Mesenchymal stem cell (in vitro differentiated cells and primary cell): ENCODE results near the gene CCDC187.

Source experiments
- DNase-seq: peaks from one replicate; pipeline ENCODE4 v3.0.0-alpha.2; 2013
- H2AFZ ChIP-seq: one replicate; pipeline ENCODE4 v1.6.1; 2013; ENCODE audit warnings: low read depth, mild to moderate bottlenecking, control low read depth, inconsistent platforms, low read length, moderate library complexity
- H2AK5ac ChIP-seq: 2 replicates; pipeline ENCODE4 v1.6.1; 2013; ENCODE audit warnings: low read length, moderate library complexity, mild to moderate bottlenecking, inconsistent platforms; ENCODE audit not compliant: severe bottlenecking
- H2BK120ac ChIP-seq: one replicate; pipeline ENCODE4 v1.6.1; 2013; ENCODE audit warnings: low read depth, mild to moderate bottlenecking, inconsistent platforms, low read length, moderate library complexity
- H2BK12ac ChIP-seq, 2 experiments: one replicate each; pipeline ENCODE4 v1.6.1; 2013; ENCODE audit warnings: inconsistent platforms in 2 of 2, low read length in 2 of 2, mild to moderate bottlenecking in 2 of 2, moderate library complexity in 2 of 2, control low read depth in 1 of 2
- H2BK15ac ChIP-seq: one replicate; pipeline ENCODE4 v1.6.1; 2013; ENCODE audit warnings: mild to moderate bottlenecking, low read depth, inconsistent platforms; ENCODE audit not compliant: poor library complexity, severe bottlenecking
- H2BK5ac ChIP-seq: 2 replicates; pipeline ENCODE4 v1.6.1; 2013; ENCODE audit warnings: low read depth, mild to moderate bottlenecking, low read length, control low read depth, inconsistent platforms; ENCODE audit not compliant: poor library complexity, severe bottlenecking
- H3K14ac ChIP-seq, 2 experiments: one replicate each; pipeline ENCODE4 v1.6.1; 2013; ENCODE audit warnings: inconsistent platforms in 2 of 2, low read length in 2 of 2, control low read depth in 1 of 2, mild to moderate bottlenecking in 1 of 2, moderate library complexity in 1 of 2
- H3K18ac ChIP-seq, 2 experiments: one replicate each; pipeline ENCODE4 v1.6.1; 2013; ENCODE audit warnings: inconsistent platforms in 2 of 2, low read length in 2 of 2, control low read depth in 1 of 2, low read depth in 1 of 2, mild to moderate bottlenecking in 1 of 2
- H3K23ac ChIP-seq, 2 experiments: one replicate each; pipeline ENCODE4 v1.6.1; 2013; ENCODE audit warnings: inconsistent platforms in 2 of 2, low read length in 2 of 2, mild to moderate bottlenecking in 2 of 2, moderate library complexity in 2 of 2, control low read depth in 1 of 2
- H3K27ac ChIP-seq: 2 replicates; pipeline ENCODE4 v1.5.1; 2013; ENCODE audit warnings: mild to moderate bottlenecking, moderate library complexity, low read length, control low read depth, inconsistent platforms; ENCODE audit not compliant: poor library complexity, severe bottlenecking
- H3K27me3 ChIP-seq, 2 experiments: 2 replicates each; pipeline versions ENCODE4 v1.6.1 to v1.7.0; 2013; ENCODE audit warnings: low read length in 2 of 2, mild to moderate bottlenecking in 2 of 2, moderate library complexity in 2 of 2, control low read depth in 1 of 2, inconsistent platforms in 1 of 2; ENCODE audit not compliant: control insufficient read depth in 1 of 2, insufficient read depth in 1 of 2
- H3K36me3 ChIP-seq, 2 experiments: 2 replicates each; pipeline versions ENCODE4 v1.6.1 to v1.7.0; 2013; ENCODE audit warnings: low read length in 2 of 2, control low read depth in 1 of 2, inconsistent platforms in 1 of 2, low read depth in 1 of 2, mild to moderate bottlenecking in 1 of 2; ENCODE audit not compliant: insufficient read depth in 2 of 2, control insufficient read depth in 1 of 2
- H3K4ac ChIP-seq, 2 experiments: one replicate each; pipeline ENCODE4 v1.6.1; 2013; ENCODE audit warnings: inconsistent platforms in 2 of 2, low read length in 2 of 2, mild to moderate bottlenecking in 2 of 2, moderate library complexity in 2 of 2, control low read depth in 1 of 2, low read depth in 1 of 2
- H3K4me1 ChIP-seq: 2 replicates; pipeline ENCODE4 v1.6.1; 2013; ENCODE audit warnings: low read depth, low read length, control low read depth; ENCODE audit not compliant: control insufficient read depth, insufficient read depth
- H3K4me2 ChIP-seq: 2 replicates; pipeline ENCODE4 v1.6.1; 2013; ENCODE audit warnings: low read length, mild to moderate bottlenecking, inconsistent platforms; ENCODE audit not compliant: poor library complexity, severe bottlenecking
- H3K4me3 ChIP-seq, 2 experiments: 2 replicates each; pipeline versions ENCODE4 v1.5.1 to v1.7.0; 2013; ENCODE audit warnings: low read length in 2 of 2, mild to moderate bottlenecking in 2 of 2, control low read depth in 1 of 2, low read depth in 1 of 2; ENCODE audit not compliant: insufficient read depth in 1 of 2
- H3K79me1 ChIP-seq: replicated peaks from 2 replicates; pipeline ENCODE4 v1.6.1; 2013; ENCODE audit warnings: mild to moderate bottlenecking, control low read depth, low read length, inconsistent platforms; ENCODE audit not compliant: poor library complexity, severe bottlenecking
- H3K9ac ChIP-seq: 2 replicates; pipeline ENCODE4 v1.7.0; 2013; ENCODE audit warnings: mild to moderate bottlenecking, low read length, moderate library complexity
- H3K9me3 ChIP-seq: 2 replicates; pipeline ENCODE4 v1.7.0; 2013; ENCODE audit warnings: mild to moderate bottlenecking, low read length; ENCODE audit not compliant: control insufficient read depth
- H4K8ac ChIP-seq: one replicate; pipeline ENCODE4 v1.6.1; 2013; ENCODE audit warnings: inconsistent platforms, mild to moderate bottlenecking, low read length, moderate library complexity
- H4K91ac ChIP-seq: one replicate; pipeline ENCODE4 v1.6.1; 2013; ENCODE audit warnings: mild to moderate bottlenecking, low read length, inconsistent platforms
- WGBS: methylation state at CpG from one replicate; pipeline ENCODE4 v1.1.7; 2013; ENCODE audit warnings: mixed read lengths; 5-methylcytosine and 5-hydroxymethylcytosine counted together

The CCDC187 gene

GRCh38 chr9:136297016-136297691 is 6.7 kb downstream of the CCDC187 start:
- Histone ChIP-seq H3K27ac (no peak overlapping the region), H2BK120ac (no peak overlapping the region), H3K4ac (no peak overlapping the region), H3K4me2 (no peak overlapping the region), H3K79me1 (no peaks in the 10 kb centered on the region), H4K91ac (no peak overlapping the region), H3K4me3 (no peak overlapping the region), H4K8ac (no peak overlapping the region), H3K18ac (no peak overlapping the region), H2AK5ac (no peak overlapping the region), H3K23ac (no peak overlapping the region), H3K9me3 (no peaks in the 10 kb centered on the region), H3K4me1 (peaks cover 6% of the 10 kb centered on the region), H2BK15ac (no peak overlapping the region), H3K9ac (no peak overlapping the region), H2AFZ (no peak overlapping the region), H2BK12ac (no peak overlapping the region), H2BK5ac (no peak overlapping the region), H3K27me3 (peaks cover 4 to 58% of the 10 kb centered on the region in 2 experiments), H3K36me3 (no peaks in the 10 kb centered on the region), H3K14ac (peak overlapping the region in 1 of 2 experiments; percentile 53)
- 90% methylated on average over 24 of the region's 25 CpGs for WGBS
- no peak for DNase-seq

GRCh38 chr9:136296434-136297015 is 7.4 kb downstream of the CCDC187 start:
- H4K8ac ChIP-seq = no peak overlapping the region
- peaks cover 6% of the 10 kb centered on the region for H3K4me1 ChIP-seq
- H3K14ac ChIP-seq = no peak overlapping the region
- H3K23ac ChIP-seq = no peak overlapping the region
- H3K18ac ChIP-seq = no peak overlapping the region
- H3K4me2 ChIP-seq = no peak overlapping the region
- no peak overlapping the region for H3K9ac ChIP-seq
- peaks cover 4 to 63% of the 10 kb centered on the region in 2 experiments for H3K27me3 ChIP-seq
- H3K36me3 ChIP-seq = no peaks in the 10 kb centered on the region
- H2AFZ ChIP-seq = no peak overlapping the region
- no peak overlapping the region for H3K4me3 ChIP-seq
- no peak overlapping the region for H2BK15ac ChIP-seq
- H3K27ac ChIP-seq = no peak overlapping the region
- H2BK120ac ChIP-seq = no peak overlapping the region
- H2BK5ac ChIP-seq = no peak overlapping the region
- H2BK12ac ChIP-seq = no peak overlapping the region
- WGBS = 92% methylated on average over 16 of the region's 16 CpGs
- H3K9me3 ChIP-seq = no peaks in the 10 kb centered on the region
- no peaks in the 10 kb centered on the region for H3K79me1 ChIP-seq
- H2AK5ac ChIP-seq = no peak overlapping the region
- no peak for DNase-seq
- no peak overlapping the region for H4K91ac ChIP-seq
- no peak overlapping the region for H3K4ac ChIP-seq

GRCh38 chr9:136295542-136296433 is 8.1 kb downstream of the CCDC187 start:
- Histone ChIP-seq H3K4me3 (no peak overlapping the region), H3K4me2 (no peak overlapping the region), H4K91ac (no peak overlapping the region), H2BK5ac (no peak overlapping the region), H3K27me3 (peaks cover 7 to 63% of the 10 kb centered on the region in 2 experiments), H2BK15ac (no peak overlapping the region), H3K18ac (no peak overlapping the region), H3K9ac (no peak overlapping the region), H3K27ac (no peak overlapping the region), H2AFZ (no peak overlapping the region), H2BK12ac (no peak overlapping the region), H2AK5ac (no peak overlapping the region), H3K79me1 (no peaks in the 10 kb centered on the region), H3K23ac (no peak overlapping the region), H3K4me1 (peaks cover 6% of the 10 kb centered on the region), H4K8ac (no peak overlapping the region), H3K9me3 (no peaks in the 10 kb centered on the region), H3K36me3 (no peaks in the 10 kb centered on the region), H2BK120ac (no peak overlapping the region), H3K14ac (no peak overlapping the region), H3K4ac (no peak overlapping the region)
- DNase-seq = no peak
- WGBS = 70% methylated on average over 32 of the region's 37 CpGs

- Histone ChIP-seq H3K4ac (no peak overlapping the region), H2BK12ac (no peak overlapping the region), H3K9me3 (no peaks in the 10 kb centered on the region), H3K27me3 (peaks cover 7 to 61% of the 10 kb centered on the region in 2 experiments), H3K36me3 (no peaks in the 10 kb centered on the region), H3K14ac (no peak overlapping the region), H4K91ac (no peak overlapping the region), H3K79me1 (no peaks in the 10 kb centered on the region), H3K4me2 (no peak overlapping the region), H4K8ac (no peak overlapping the region), H2BK120ac (no peak overlapping the region), H3K4me1 (peaks cover 6% of the 10 kb centered on the region), H3K23ac (no peak overlapping the region), H3K18ac (no peak overlapping the region), H3K9ac (no peak overlapping the region), H3K27ac (no peak overlapping the region), H2BK5ac (no peak overlapping the region), H2BK15ac (no peak overlapping the region), H2AFZ (no peak overlapping the region), H2AK5ac (no peak overlapping the region), H3K4me3 (no peak overlapping the region)
- 93% methylated on average over 16 of the region's 16 CpGs for WGBS
- DNase-seq = no peak
Observed at GRCh38 chr9:136295055-136295454, 8.8 kb downstream of the CCDC187 start.
